ENCODE measurements around the gene ARMH2.

The ARMH2 gene

GRCh38 chr6:24827970-24828369, 29.3 kb upstream of the ARMH2 start:
- Histone ChIP-seq H3K79me2 (no peaks in the 10 kb centered on the region), H3K4me3 (ENCODE audit: low read depth, low read length) (no peak overlapping the region), H3K36me3 (ENCODE audit: control insufficient read depth, insufficient read depth, low read length) (no peaks in the 10 kb centered on the region), H3K4me2 (ENCODE audit: low read length) (no peak overlapping the region), H3K27ac (no peak overlapping the region), H3K9ac (no peak overlapping the region), H3K4me1 (no peaks in the 10 kb centered on the region), H3K27me3 (ENCODE audit: control insufficient read depth, insufficient read depth, low read length) (no peaks in the 10 kb centered on the region), H2AFZ (no peak overlapping the region), H3K9me3 (ENCODE audit: control insufficient read depth, low read length) (no peaks in the 10 kb centered on the region)
- no peak for TF ChIP-seq CTCF (IDR thresholded peaks at IDR 0.05)

- Histone ChIP-seq H3K36me3 (ENCODE audit: control insufficient read depth, insufficient read depth, low read length) (no peaks in the 10 kb centered on the region), H3K9me3 (ENCODE audit: control insufficient read depth, low read length) (no peaks in the 10 kb centered on the region), H3K79me2 (no peaks in the 10 kb centered on the region), H2AFZ (no peak overlapping the region), H3K9ac (no peak overlapping the region), H3K4me3 (ENCODE audit: low read depth, low read length) (no peak overlapping the region), H3K27ac (no peak overlapping the region), H3K4me2 (ENCODE audit: low read length) (no peak overlapping the region), H3K4me1 (no peaks in the 10 kb centered on the region), H3K27me3 (ENCODE audit: control insufficient read depth, insufficient read depth, low read length) (no peaks in the 10 kb centered on the region)
- no peak for TF ChIP-seq CTCF (IDR thresholded peaks at IDR 0.05)
Observed at GRCh38 chr6:24827162-24827561, 28.4 kb upstream of the ARMH2 start.

GRCh38 chr6:24825130-24825630, 26.5 kb upstream of the ARMH2 start:
- Histone ChIP-seq H2AFZ (peak overlapping the region; percentile 30), H3K9me3 (ENCODE audit: control insufficient read depth, low read length) (no peaks in the 10 kb centered on the region), H3K27me3 (ENCODE audit: control insufficient read depth, insufficient read depth, low read length) (no peaks in the 10 kb centered on the region), H3K79me2 (no peaks in the 10 kb centered on the region), H3K36me3 (ENCODE audit: control insufficient read depth, insufficient read depth, low read length) (no peaks in the 10 kb centered on the region), H3K9ac (no peak overlapping the region), H3K4me3 (ENCODE audit: low read depth, low read length) (no peak overlapping the region), H3K4me2 (ENCODE audit: low read length) (no peak overlapping the region), H3K4me1 (no peaks in the 10 kb centered on the region), H3K27ac (no peak overlapping the region)
- TF ChIP-seq CTCF (IDR thresholded peaks at IDR 0.05) = no peak

GRCh38 chr6:24824142-24824938, 25.6 kb upstream of the ARMH2 start:
- Histone ChIP-seq H3K36me3 (ENCODE audit: control insufficient read depth, insufficient read depth, low read length) (no peaks in the 10 kb centered on the region), H3K79me2 (no peaks in the 10 kb centered on the region), H3K9me3 (ENCODE audit: control insufficient read depth, low read length) (no peaks in the 10 kb centered on the region), H3K9ac (no peak overlapping the region), H3K27me3 (ENCODE audit: control insufficient read depth, insufficient read depth, low read length) (no peaks in the 10 kb centered on the region), H3K4me1 (no peaks in the 10 kb centered on the region), H3K27ac (no peak overlapping the region), H2AFZ (no peak overlapping the region), H3K4me3 (ENCODE audit: low read depth, low read length) (no peak overlapping the region), H3K4me2 (ENCODE audit: low read length) (no peak overlapping the region)
- no peak for TF ChIP-seq CTCF (IDR thresholded peaks at IDR 0.05)

- H3K4me1 ChIP-seq = no peaks in the 10 kb centered on the region
- H3K4me2 ChIP-seq (ENCODE audit: low read length) = no peak overlapping the region
- H2AFZ ChIP-seq = no peak overlapping the region
- H3K9ac ChIP-seq = no peak overlapping the region
- H3K4me3 ChIP-seq (ENCODE audit: low read depth, low read length) = no peak overlapping the region
- H3K27me3 ChIP-seq (ENCODE audit: control insufficient read depth, insufficient read depth, low read length) = no peaks in the 10 kb centered on the region
- no peak overlapping the region for H3K27ac ChIP-seq
- H3K36me3 ChIP-seq (ENCODE audit: control insufficient read depth, insufficient read depth, low read length) = no peaks in the 10 kb centered on the region
- TF ChIP-seq CTCF (IDR thresholded peaks at IDR 0.05) = no peak
- H3K9me3 ChIP-seq (ENCODE audit: control insufficient read depth, low read length) = no peaks in the 10 kb centered on the region
- H3K79me2 ChIP-seq = no peaks in the 10 kb centered on the region
Observed at GRCh38 chr6:24823185-24823584, 24.5 kb upstream of the ARMH2 start.
